ENCODE measurements around the gene BIN1. TPM values are rescaled to one million over a fixed set of nuclear protein-coding genes. Genes with fewer than 3 reads are reported as not detected.

BIN1 gene
- total RNA-seq, 4 donors from 2014 or later = 33.3 to 39.7 (median 38.4) TPM

GRCh38 chr2:127050803-127051115 is 56.2 kb downstream of the BIN1 start:
- H3K4me3 ChIP-seq = no peak overlapping the region
- in situ Hi-C loops (cut with MboI; ENCODE audit: low pct_ligation_motif_present in 1 of 4, low pct_unique_long_range_greater_than_20kb in 1 of 4, low sequenced_read_pairs in 3 of 4) (no loop called here), intact Hi-C loops (cut with DNase I; ENCODE audit: low total_unique reads) (no loop called here)
- no peaks in the 10 kb centered on the region for H3K36me3 ChIP-seq
- H3K27me3 ChIP-seq = no peaks in the 10 kb centered on the region
- peak; percentile 5 for DNase-seq
- 82% methylated on average over 11 of the region's 14 CpGs; no CpG with 5 or more reads in 1 of the 2 donors for WGBS, 2 donors (ENCODE audit: low coverage in 1 of 2)
- H3K4me1 ChIP-seq = peaks cover 0 to 12% (median 4%) of the 10 kb centered on the region in 4 donors
- TF ChIP-seq POLR2A (IDR thresholded peaks at IDR 0.05) (no peak), EP300 (IDR thresholded peaks at IDR 0.05; ENCODE audit: low read depth) (no peak), POLR2AphosphoS5 (IDR thresholded peaks at IDR 0.05) (no peak), CTCF (IDR thresholded peaks at IDR 0.05) (no peak)
- H3K9me3 ChIP-seq = no peaks in the 10 kb centered on the region
- H3K27ac ChIP-seq = no peak overlapping the region

GRCh38 chr2:127049927-127050802 is 56.8 kb downstream of the BIN1 start:
- Histone ChIP-seq H3K9me3 (no peaks in the 10 kb centered on the region), H3K4me3 (no peak overlapping the region), H3K27me3 (no peaks in the 10 kb centered on the region), H3K27ac (no peak overlapping the region), H3K36me3 (no peaks in the 10 kb centered on the region), H3K4me1 (peaks cover 0 to 12% (median 4%) of the 10 kb centered on the region in 4 donors)
- intact Hi-C loops (cut with DNase I; ENCODE audit: low total_unique reads) = no loop called here
- WGBS, 2 donors (ENCODE audit: low coverage in 1 of 2) = 8 to 43% methylated on average over 11 to 32 of the region's 33 CpGs
- peak; percentile 65 for DNase-seq
- in situ Hi-C loops (cut with MboI; ENCODE audit: low pct_ligation_motif_present in 1 of 4, low pct_unique_long_range_greater_than_20kb in 1 of 4, low sequenced_read_pairs in 3 of 4) = no loop called here
- TF ChIP-seq POLR2AphosphoS5 (IDR thresholded peaks at IDR 0.05) (no peak), CTCF (IDR thresholded peaks at IDR 0.05) (peak; percentile 80 to 99 (median 97))

- H3K4me3 ChIP-seq = no peak overlapping the region
- in situ Hi-C loops (cut with MboI; ENCODE audit: low pct_ligation_motif_present in 1 of 4, low pct_unique_long_range_greater_than_20kb in 1 of 4, low sequenced_read_pairs in 3 of 4) (no loop called here), intact Hi-C loops (cut with DNase I; ENCODE audit: low total_unique reads) (no loop called here)
- H3K9me3 ChIP-seq = no peaks in the 10 kb centered on the region
- peaks cover 0 to 6% (median 4%) of the 10 kb centered on the region in 4 donors for H3K4me1 ChIP-seq
- TF ChIP-seq EP300 (IDR thresholded peaks at IDR 0.05; ENCODE audit: low read depth) = no peak
- TF ChIP-seq POLR2A (IDR thresholded peaks at IDR 0.05) = no peak
- no peak for TF ChIP-seq CTCF (IDR thresholded peaks at IDR 0.05)
- no peak for TF ChIP-seq POLR2AphosphoS5 (IDR thresholded peaks at IDR 0.05)
- WGBS, 2 donors (ENCODE audit: low coverage in 1 of 2) = 89% methylated on average over 14 of the region's 15 CpGs; no CpG with 5 or more reads in 1 of the 2 donors
- DNase-seq = no peak
- H3K27ac ChIP-seq = no peak overlapping the region
- no peaks in the 10 kb centered on the region for H3K27me3 ChIP-seq
- no peaks in the 10 kb centered on the region for H3K36me3 ChIP-seq
Measured at GRCh38 chr2:127048969-127049897, 57.7 kb downstream of the BIN1 start.

GRCh38 chr2:127048618-127048935 is 58.4 kb downstream of the BIN1 start:
- intact Hi-C loops (cut with DNase I; ENCODE audit: low total_unique reads) = no loop called here
- Histone ChIP-seq H3K4me3 (no peak overlapping the region), H3K36me3 (no peaks in the 10 kb centered on the region), H3K9me3 (no peaks in the 10 kb centered on the region), H3K27me3 (no peaks in the 10 kb centered on the region), H3K27ac (no peak overlapping the region), H3K4me1 (peaks cover 0 to 4% (median 1%) of the 10 kb centered on the region in 4 donors)
- in situ Hi-C loops (cut with MboI; ENCODE audit: low pct_ligation_motif_present in 1 of 4, low pct_unique_long_range_greater_than_20kb in 1 of 4, low sequenced_read_pairs in 3 of 4) = no loop called here
- DNase-seq = no peak
- WGBS, 2 donors (ENCODE audit: low coverage in 1 of 2) = 96% methylated on average over 6 of the region's 6 CpGs; no CpG with 5 or more reads in 1 of the 2 donors
- no peak for TF ChIP-seq CTCF (IDR thresholded peaks at IDR 0.05)
- no peak for TF ChIP-seq EP300 (IDR thresholded peaks at IDR 0.05; ENCODE audit: low read depth)
- no peak for TF ChIP-seq POLR2AphosphoS5 (IDR thresholded peaks at IDR 0.05)
- no peak for TF ChIP-seq POLR2A (IDR thresholded peaks at IDR 0.05)

Data from transverse colon (tissue), 4 donors.